Stimulated activated CD4-positive, alpha-beta T cell treated with anti-CD3 and anti-CD28 coated beads, Interleukin-4, amount 100 ng/mL, for 1 hour (primary cell): ENCODE data around the gene ANKS6.

ENCODE experiments used
- DNase-seq: peaks from one replicate; pipeline ENCODE4 v3.0.0-alpha.2; 2020

Gene ANKS6

DNA sequence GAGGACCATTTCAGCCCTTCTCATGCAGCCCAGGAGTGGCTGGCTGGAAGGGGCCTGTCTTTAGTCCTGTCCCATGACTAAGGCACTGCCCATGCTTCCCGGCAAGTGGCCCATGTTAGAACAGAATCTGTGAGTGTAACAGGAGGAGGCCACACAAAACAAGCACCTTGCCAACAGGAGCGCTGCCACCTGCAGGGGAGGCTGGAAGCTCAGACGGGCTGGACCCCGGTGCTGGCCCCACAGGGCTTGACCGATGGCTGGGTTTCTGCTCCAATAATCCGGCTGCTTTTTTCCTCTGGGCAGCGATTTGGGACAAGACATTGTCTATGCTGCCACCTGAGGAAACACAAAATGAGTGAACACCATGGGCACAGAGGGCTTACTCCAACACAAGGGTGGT is 28.4 kb downstream of the ANKS6 start:
- no peak for DNase-seq

DNA sequence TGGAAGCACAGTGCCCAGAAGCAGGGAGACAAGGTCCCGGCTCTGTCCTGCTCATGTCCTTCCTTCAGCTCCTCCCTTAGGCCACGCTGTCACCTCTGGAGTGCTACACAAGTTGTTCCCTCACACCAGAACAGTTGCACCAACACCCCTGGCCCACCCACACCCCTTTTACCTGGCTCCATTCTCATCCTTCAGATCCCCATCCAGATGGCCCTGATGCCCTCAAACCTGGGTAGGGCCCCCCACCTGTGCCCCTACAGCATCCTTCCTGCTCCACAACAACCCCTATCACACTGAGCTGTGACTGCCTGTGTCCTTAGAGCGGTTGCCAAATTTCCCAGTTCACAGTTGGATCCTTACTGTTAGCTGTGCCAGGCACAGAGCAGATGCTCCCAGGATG is 29.2 kb downstream of the ANKS6 start:
- no peak for DNase-seq

DNA sequence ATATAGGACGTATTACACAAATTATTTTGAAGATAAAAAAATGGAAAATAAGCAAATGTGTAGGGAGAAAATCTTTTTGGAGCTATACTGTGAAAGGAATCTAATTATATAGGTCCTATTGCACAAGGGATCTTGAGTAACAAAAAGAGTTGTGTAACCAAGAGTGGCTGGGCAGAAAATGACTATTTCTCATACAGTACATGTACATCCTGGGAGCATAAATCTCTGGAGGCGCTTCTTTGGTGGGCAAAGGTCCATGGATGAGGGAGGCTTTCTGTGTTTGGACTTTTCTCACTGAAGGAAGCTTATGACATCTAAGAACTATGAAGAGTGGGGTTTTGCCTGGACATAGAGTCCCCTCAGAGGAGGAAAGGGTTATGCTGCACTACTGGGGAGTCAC is 29.8 kb downstream of the ANKS6 start:
- no peak for DNase-seq

DNA sequence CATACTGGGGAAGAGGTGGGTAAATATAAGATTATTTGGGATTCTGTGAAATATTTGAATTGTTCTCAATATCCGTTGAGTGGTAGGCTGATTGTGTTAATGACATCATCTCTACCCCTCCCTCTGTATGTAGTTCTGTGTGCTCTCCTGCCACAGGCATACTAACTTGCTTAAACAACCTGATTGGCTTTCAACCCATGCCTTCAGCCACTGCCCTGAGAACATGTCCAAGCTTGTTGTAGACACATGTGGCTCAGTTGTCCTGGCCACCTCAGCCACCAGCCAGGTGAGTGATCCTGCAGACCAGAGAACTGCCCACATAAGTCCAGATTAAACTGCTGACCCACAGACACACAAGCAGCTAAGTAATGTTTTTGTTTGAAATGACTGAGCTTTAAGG is 31.1 kb downstream of the ANKS6 start:
- no peak for DNase-seq

DNA sequence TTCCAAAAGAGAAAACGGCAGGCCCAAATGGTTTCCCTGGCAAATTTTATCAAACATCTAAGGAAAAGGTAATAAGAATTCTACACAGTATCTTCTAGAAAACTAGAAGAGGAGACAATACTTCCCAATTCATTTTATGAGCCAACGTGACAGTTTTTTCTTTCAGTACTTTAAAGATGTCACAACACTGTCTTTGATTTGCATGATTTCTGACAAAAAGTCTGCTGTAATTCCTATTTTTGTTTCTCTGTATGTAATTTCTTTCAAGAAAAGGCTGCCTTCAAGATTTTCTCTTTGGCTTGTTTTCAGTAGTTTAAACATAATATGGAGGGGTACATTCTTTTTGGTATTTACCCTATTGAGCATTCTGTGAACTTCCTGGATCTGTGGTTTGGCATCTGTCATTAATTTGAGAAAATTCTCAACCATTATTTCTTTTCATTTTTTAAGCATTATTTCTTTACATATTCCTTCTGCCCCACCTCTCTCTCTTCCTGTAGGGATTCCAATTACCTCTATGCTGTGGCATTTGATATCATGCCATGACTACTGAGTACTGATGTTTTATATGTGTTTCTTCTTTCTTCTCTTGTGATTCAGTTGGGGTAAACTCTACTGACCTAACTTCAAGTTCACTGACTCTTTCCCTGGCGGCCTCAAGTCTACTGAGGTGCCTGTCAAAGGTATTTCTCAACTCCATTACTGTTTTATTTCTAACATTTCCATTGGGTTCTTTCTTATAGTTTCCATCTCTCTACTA is 32.2 kb downstream of the ANKS6 start:
- no peak for DNase-seq

DNA sequence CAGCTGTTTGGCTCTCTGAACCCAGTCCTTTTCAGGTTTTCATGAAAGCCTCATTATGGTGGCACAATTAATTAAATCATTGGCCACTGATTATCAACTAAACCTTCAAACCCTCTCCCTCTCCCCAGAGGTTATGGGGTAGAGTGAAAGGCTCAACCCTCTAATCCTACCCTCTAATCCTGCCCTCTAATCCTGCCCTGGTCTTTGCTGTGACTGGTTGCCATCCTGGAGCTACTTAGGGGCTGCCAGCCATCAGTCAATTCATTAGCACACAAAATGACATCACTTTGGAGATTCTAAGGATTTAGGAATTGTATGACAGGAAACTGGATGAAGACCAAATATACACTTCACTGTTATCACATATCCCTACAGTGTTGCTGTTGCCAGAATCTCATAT is 36.1 kb downstream of the ANKS6 start:
- DNase-seq = no peak

DNA sequence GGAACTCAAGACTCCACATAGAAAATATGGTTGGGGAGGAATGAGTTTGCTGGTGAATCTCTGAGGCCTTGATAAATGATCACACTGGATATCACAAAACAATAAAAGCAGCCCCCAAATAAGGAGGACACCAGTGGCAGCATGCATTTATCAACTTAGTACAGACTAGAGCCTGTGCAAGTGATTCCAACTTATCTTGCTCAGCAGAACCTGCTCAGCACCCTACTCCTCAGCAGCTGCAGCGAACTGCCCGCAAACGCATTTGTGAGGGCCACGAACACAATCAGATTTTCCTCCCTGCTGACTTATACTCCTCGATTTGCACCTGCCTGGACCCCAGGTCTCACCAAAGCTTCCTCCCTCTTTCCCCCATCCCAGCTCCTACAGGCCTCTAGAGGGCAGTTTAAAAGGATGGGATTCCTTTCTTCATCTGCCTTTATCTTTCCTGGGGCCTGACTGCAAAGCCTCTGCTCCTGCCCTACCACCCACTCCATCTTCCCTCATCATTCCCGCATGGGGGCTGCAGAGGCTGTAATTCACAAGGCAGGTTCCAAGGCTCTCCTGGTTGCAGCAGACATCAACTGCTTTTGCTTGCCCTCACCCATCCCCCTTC is 41.2 kb downstream of the ANKS6 start:
- no peak for DNase-seq

DNA sequence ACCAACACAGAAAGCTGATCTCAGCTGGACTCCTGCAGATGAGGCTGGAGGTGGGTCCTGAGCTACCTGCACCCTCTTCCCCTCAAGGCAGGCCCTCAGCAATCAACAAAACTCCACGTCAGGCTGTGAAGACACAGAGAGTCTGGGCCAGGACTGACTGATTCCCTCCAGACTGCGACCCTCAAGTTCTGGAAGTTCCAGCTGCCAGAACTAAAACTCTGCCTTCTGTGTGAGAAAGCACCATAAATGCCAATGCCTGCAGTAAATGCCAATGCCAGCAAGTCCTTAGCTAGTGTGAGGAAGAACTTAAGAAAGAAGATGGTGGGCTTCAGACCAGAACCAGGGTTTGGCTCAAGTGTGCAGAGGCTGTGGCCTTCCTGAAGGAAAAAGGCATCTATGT is 45.1 kb downstream of the ANKS6 start:
- no peak for DNase-seq

DNA sequence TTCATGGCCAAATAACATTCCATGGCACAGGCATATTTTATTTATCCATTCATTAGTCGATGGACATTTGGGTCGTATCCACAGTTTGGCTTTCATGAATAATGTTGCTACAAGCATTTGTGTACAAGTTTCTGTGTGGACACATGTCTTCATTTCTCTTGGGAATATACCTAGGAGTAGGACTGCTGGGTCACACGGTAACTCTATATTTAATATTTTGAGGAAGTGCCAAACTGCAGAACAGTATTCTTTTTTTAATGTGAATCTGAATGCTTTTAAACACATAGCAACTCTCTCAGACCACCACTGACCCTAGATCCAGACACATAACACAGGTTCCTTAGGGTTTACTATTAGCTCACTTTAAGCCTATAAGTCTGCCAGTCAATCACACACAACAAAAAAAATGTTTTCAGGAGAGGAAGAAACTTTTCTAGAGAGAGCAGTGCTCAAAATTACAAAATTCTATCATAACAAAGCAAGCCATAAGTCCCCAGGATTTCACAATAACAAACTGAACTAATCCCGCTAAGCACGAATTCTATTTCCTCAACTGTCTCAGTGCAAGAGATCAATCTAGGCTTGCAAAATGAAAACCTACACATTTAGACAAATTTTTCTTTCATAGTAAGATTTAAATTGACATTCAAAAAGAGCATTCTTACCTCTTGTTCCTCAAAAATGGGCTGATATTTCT is 45.8 kb downstream of the ANKS6 start:
- no peak for DNase-seq

DNA sequence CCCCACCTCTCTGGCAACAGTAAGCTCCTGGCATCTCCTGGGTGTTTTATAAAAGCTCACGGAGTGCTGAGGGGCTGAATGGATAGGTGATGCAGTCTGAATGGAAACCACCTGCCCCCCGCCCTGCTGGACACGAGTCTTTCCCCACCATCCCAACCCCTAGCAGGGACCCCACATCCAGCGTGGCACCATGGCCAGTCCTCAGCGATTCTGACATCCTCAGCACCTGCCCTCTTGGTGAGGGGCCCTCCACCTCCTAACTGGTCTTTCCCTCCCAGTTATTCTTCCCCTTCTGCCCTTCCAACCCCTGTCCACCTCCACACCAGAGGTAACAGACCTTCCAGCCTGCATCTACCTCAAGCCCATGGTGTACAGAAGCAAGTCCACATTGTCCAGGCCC is 48.9 kb downstream of the ANKS6 start:
- no peak for DNase-seq

DNA sequence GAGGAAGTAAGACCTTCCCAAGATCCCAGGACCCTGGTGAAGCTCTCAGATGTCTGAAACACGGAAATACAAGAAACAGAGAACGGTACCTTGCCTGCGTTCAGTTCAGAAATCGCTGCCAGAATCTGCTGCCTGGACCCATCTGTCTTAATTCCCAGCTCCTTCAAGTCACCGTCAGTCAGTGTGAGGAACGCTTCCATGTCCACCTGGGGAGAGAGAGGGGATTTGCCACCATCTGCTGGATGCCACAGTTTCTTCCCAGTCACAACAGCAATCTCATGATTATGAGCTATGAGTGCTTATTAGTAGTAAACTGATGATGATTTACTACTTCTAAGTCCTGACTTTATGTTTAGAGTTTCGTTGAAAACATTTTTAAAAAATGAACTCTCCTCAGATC is 50.9 kb downstream of the ANKS6 start:
- DNase-seq = no peak

DNA sequence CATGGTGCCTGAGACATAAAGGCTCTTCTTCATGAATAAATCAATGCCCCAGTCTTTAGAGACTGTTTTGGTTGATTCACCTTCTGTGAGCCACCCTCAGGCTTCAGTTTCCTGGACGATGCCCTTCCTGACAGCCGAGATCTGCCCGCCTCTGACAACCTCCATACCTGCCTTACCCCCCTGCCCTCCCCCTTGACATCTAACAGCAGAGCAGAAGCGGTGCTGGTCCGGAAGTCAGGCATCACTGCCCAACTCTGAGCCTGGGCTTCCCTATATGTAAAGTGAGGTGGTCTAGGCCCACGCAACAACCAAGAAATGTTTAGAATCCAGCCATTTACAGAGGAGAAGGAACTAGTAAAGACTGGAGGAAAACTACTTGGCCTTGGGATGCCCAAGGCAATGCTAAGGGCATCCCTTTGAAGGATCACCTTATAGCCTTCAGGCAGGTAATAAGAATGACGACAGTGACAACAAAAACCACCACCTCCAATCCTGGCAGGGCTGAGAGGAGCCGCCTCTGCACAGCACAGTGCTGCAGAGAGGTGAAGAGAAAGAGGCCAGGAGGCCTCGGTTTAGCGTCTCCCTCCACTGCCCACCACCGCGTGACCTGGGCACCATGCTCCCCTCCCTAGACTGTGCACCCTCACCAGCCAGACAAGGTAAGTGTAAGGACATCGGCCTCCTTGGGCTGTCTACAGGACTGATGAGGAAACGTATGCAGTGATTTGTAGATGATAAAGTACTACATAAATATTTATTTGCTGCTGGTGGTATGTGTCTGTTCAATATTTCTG is 52.3 kb downstream of the ANKS6 start:
- no peak for DNase-seq

DNA sequence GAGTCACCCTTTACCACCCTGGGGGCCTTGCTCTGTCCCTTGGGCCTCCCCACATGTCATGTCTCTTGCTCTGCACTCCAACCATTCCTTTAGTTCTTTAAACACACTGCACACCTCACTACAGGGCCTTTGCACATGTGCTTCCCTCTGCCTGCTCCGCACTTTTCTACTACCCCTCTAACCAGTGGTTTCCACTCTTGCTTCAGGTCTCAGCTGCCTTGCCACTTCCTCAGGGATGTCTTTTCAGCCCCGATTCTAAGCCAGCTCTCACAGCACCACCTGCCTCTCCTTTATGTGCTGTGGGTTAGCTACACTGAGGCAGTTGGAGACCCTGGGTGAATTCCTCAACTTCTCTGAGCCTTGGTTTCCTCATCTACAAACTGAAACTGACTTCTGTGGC is 53.0 kb downstream of the ANKS6 start:
- no peak for DNase-seq

DNA sequence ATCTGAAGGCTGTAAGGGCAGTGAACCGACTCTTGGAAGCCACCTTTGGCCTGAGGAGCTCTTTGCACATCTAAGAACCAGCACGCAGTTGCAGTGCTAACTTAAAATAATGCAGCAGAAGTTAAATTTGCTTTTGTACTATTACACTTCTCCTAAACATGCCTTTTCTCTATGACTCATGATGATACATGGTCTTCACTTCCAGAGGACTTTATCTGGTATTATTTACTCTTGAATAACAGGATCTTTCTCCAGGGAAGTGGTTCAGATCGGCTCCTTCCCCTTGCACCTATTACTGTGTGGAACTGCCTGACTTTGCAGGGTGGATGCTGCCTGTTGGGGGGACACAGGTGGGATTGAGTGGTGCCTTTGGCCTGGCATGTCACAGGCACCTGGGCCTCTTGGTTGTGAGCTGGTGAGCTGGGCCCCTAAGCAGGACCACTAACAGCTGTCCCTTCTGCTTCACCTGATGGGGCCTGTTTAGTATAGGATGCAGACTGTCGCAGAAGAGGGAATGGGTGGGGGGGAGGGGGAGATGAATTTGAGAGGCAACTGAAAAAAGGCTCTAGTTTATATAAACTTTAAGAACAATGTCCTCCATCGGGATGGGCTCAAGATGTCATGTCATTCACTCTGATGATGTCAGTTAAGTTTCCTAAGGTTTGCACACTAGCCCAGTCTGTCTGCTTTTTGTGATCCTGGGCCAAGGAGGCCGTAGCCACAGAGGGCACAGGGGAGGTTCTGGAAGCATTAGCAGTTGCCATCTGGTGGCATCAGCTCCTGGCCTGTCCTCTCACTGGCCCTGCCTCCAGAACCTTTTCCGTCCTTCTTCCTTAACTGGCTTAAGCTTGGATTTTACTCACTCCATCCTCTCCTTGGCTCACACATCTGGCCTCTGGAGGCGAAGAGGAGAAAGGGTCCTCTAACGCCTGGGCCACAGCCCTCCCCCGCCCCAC is 53.8 kb downstream of the ANKS6 start:
- DNase-seq = no peak

DNA sequence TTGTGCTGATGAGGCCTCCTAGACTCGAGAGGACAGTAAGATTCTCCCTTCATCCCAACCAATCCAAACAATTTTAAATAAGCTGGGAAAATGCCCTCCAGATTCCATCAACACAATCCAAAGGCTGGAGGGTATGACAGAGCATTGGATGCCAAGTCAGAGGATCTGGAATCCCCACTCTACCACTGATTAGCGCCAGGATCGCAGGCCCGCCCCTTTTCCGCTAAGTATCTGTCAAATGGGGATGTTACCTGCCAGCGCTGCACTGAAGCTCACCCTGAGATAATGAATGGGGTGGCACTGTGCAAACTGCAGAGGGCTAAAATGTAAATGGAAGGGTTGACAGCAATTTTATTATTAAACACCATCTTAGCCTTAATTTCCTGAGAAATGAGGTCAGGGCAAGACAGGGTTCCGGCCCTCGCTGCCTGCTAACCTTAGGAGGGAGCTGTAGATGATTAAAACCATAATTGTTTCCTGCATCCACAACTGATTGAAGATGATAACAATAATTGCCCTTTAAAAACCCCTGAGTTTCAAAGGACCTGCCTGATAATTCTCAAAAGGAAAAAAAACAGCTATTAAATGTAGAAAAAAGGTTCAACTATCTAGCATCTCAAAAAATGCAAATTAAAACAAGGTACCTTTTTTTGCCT is 56.0 kb downstream of the ANKS6 start:
- DNase-seq = no peak

DNA sequence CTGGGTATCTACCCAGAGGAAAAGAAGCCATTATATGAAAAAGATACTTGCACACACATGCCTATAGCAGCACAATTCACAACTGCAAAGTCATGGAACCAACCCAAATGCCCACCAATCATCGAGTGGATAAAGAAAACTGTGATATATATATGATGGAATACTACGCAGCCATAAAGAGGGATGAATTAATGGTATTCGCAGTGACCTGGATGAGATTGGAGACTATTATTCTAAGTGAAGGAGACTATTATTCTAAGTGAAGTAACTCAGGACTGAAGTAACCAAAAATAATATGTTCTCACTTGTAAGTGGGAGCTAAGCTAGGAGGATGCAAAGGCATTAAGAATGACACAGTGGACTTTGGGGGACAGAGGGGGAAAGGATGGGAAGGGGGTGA is 57.6 kb downstream of the ANKS6 start:
- no peak for DNase-seq

DNA sequence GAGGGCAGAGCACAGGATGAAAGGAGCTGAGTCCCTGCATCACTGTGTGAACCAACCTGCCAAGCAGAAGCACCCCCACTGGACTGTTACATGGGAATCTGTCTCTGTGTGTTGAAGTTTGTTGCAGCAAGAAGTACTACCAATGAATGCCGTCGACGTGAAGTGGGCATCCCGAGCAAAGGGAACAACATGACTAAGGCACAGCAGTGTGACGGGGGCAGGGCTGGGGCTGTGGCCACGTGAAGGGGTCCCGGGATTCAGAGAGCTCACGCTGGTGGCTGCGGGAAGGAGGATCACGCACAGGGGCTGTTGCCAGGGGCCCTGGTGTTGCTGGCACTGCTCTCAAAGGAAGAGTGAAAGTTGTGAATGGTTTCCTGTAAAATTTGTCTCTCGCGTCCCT is 60.1 kb downstream of the ANKS6 start:
- DNase-seq = no peak

DNA sequence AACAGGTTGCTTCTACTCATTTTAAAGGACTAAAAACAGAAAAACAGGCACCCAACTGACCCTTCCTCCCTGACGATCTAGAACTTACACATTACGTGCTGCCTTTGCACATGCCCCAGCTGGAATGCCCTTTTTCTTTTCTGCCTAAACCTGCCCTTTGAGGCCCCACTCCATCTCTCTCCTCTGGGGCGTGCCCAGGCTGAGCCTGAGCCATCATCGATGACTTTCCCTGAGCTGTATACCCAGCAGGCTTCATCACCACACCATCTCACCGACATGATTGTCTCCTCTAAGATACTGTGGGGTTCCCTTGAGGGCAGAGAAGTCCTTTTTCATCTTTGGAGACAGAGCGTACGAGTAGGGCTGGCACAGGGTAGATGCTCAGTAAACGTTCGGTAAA is 63.6 kb downstream of the ANKS6 start:
- DNase-seq = no peak

DNA sequence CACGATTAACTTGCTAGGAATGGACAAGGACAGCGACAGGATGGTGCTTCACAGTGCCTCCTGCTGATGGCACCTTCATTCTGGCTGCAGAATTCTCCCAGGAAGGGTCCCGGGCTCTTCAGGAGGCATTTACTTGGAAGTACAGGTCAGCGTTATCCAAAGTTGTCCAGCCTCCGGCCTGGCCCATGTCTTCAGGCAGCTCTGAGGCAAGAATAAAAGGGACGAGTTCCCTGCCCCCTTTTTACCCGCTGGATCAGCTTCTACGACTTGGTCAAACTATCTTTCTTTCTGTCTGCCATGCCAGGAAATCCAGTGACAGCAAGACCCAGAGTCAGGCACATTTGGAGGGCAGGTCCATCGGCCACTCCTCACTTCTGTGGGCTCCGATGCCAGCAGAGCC is 64.3 kb downstream of the ANKS6 start:
- DNase-seq = no peak

DNA sequence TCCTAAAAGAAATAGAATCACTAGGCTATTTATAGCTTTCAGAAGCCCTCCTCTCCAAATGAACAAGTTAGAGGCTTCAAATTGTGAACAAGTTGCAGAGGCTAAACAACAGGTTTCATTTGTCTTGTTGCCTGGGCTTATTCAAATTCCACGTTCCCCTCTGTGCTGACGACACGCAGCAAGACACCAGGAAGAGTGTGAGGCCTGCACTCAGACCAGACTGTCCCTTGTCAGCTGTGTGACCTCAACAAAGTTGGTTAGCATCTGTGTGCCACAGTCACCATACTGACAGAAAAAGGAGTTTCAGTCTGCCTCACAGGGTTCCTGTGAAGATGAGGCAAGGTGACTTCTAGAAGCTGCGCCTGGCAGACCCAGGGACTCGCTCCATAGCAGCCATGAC is 65.5 kb downstream of the ANKS6 start:
- no peak for DNase-seq

DNA sequence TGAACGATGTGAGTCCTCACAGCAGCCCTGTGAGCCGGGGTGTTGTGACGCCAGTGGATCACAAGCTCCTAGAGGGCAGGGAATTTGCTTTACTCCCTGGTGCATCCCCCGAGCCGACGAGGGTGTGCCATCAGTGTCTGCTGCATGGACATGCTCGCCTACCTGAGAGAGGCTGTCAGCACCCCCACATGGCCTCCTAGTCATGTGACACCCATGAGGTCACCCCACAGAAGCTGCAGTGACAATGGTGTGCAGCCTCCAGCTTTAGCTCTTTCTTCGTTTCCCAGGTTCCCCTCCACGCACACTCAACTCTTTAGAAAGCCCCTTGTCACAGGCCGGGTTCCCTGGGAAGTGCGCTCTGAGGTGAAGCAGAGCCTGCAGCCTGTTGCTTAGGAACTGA is 67.9 kb downstream of the ANKS6 start:
- DNase-seq = no peak

DNA sequence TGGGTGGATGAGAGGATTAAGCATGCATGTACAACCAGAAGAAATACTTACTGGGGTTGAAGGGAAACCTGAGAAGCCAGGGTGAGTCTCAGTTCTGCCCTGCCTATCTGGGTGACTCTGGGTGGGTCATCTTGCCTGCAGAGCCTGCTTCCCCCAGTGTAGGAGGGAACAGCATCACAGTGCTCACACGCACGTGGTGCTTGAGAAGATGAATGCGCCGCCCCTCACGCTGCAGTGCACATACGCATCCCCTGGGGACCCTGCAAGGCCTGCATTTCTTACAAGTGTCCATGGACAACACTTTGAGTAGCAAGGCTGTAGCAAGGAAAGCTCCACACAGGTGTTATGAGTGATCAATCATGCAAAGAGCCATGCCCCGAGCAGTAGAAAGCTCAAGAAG is 68.9 kb downstream of the ANKS6 start:
- no peak for DNase-seq
